ENCODE measurements around the gene CAP2.

CAP2 gene

GRCh38 chr6:17389274-17389847 lies 4.0 kb upstream of the CAP2 start:
- H3K27me3 ChIP-seq (ENCODE audit: insufficient read depth, low read length) = no peaks in the 10 kb centered on the region
- H3K27ac ChIP-seq (ENCODE audit: low read depth, low read length, poor library complexity, severe bottlenecking) = no peak overlapping the region
- H3K4me1 ChIP-seq (ENCODE audit: insufficient read depth, low read length, severe bottlenecking) = no peaks in the 10 kb centered on the region
- no peaks in the 10 kb centered on the region for H4K20me1 ChIP-seq (ENCODE audit: insufficient read depth, low read length)
- H3K9ac ChIP-seq (ENCODE audit: low read length) = no peak overlapping the region
- H3K4me2 ChIP-seq (ENCODE audit: low read length) = no peak overlapping the region
- no peaks in the 10 kb centered on the region for H3K9me2 ChIP-seq (ENCODE audit: low read depth, low read length)
- H2AFZ ChIP-seq (ENCODE audit: low read length) = no peak overlapping the region
- TF ChIP-seq CTCF (IDR thresholded peaks at IDR 0.05; ENCODE audit: low read length) (no peak), EZH2 (IDR thresholded peaks at IDR 0.05; ENCODE audit: borderline replicate concordance, low read length) (no peak)
- no peaks in the 10 kb centered on the region for H3F3A ChIP-seq (ENCODE audit: insufficient read depth, low read length)
- H3K36me3 ChIP-seq (ENCODE audit: insufficient read depth, low read length) = no peaks in the 10 kb centered on the region
- no peaks in the 10 kb centered on the region for H3K79me2 ChIP-seq (ENCODE audit: insufficient read depth, low read length)
- H3K9me3 ChIP-seq (ENCODE audit: low read length) = no peaks in the 10 kb centered on the region
- H3K4me3 ChIP-seq (ENCODE audit: low read depth, low read length, poor library complexity, severe bottlenecking) = no peak overlapping the region

- Histone ChIP-seq H3K4me3 (ENCODE audit: low read depth, low read length, poor library complexity, severe bottlenecking) (no peak overlapping the region), H3K36me3 (ENCODE audit: insufficient read depth, low read length) (no peaks in the 10 kb centered on the region), H3K27me3 (ENCODE audit: insufficient read depth, low read length) (no peaks in the 10 kb centered on the region), H3K9me2 (ENCODE audit: low read depth, low read length) (no peaks in the 10 kb centered on the region), H3K79me2 (ENCODE audit: insufficient read depth, low read length) (no peaks in the 10 kb centered on the region), H3K4me1 (ENCODE audit: insufficient read depth, low read length, severe bottlenecking) (no peaks in the 10 kb centered on the region), H4K20me1 (ENCODE audit: insufficient read depth, low read length) (no peaks in the 10 kb centered on the region), H3K9me3 (ENCODE audit: low read length) (no peaks in the 10 kb centered on the region), H3K4me2 (ENCODE audit: low read length) (no peak overlapping the region), H3F3A (ENCODE audit: insufficient read depth, low read length) (no peaks in the 10 kb centered on the region), H3K9ac (ENCODE audit: low read length) (no peak overlapping the region), H3K27ac (ENCODE audit: low read depth, low read length, poor library complexity, severe bottlenecking) (no peak overlapping the region), H2AFZ (ENCODE audit: low read length) (no peak overlapping the region)
- TF ChIP-seq CTCF (IDR thresholded peaks at IDR 0.05; ENCODE audit: low read length) (no peak), EZH2 (IDR thresholded peaks at IDR 0.05; ENCODE audit: borderline replicate concordance, low read length) (no peak)
Observed at GRCh38 chr6:17390276-17390675, 3.1 kb upstream of the CAP2 start.

- H3K4me1 ChIP-seq (ENCODE audit: insufficient read depth, low read length, severe bottlenecking) = no peaks in the 10 kb centered on the region
- no peak overlapping the region for H2AFZ ChIP-seq (ENCODE audit: low read length)
- H3K27me3 ChIP-seq (ENCODE audit: insufficient read depth, low read length) = no peaks in the 10 kb centered on the region
- H3K79me2 ChIP-seq (ENCODE audit: insufficient read depth, low read length) = no peaks in the 10 kb centered on the region
- TF ChIP-seq CTCF (IDR thresholded peaks at IDR 0.05; ENCODE audit: low read length) = no peak
- TF ChIP-seq EZH2 (IDR thresholded peaks at IDR 0.05; ENCODE audit: borderline replicate concordance, low read length) = no peak
- H4K20me1 ChIP-seq (ENCODE audit: insufficient read depth, low read length) = no peaks in the 10 kb centered on the region
- no peak overlapping the region for H3K4me3 ChIP-seq (ENCODE audit: low read depth, low read length, poor library complexity, severe bottlenecking)
- H3K9ac ChIP-seq (ENCODE audit: low read length) = no peak overlapping the region
- H3F3A ChIP-seq (ENCODE audit: insufficient read depth, low read length) = no peaks in the 10 kb centered on the region
- H3K27ac ChIP-seq (ENCODE audit: low read depth, low read length, poor library complexity, severe bottlenecking) = no peak overlapping the region
- H3K9me3 ChIP-seq (ENCODE audit: low read length) = no peaks in the 10 kb centered on the region
- H3K9me2 ChIP-seq (ENCODE audit: low read depth, low read length) = no peaks in the 10 kb centered on the region
- no peaks in the 10 kb centered on the region for H3K36me3 ChIP-seq (ENCODE audit: insufficient read depth, low read length)
- H3K4me2 ChIP-seq (ENCODE audit: low read length) = no peak overlapping the region
Observed at GRCh38 chr6:17391976-17392375, 1.4 kb upstream of the CAP2 start.

All from OCI-LY1 (cell line).